H1 (cell line): Measurements from ENCODE around the gene TMEM121B. TPM values are rescaled to one million over a fixed set of nuclear protein-coding genes. Genes with fewer than 3 reads are reported as not detected.
A peak's percentile ranks its signal among the peaks of the same experiment; 100 is the strongest.

Source experiments
- CTCF ChIA-PET: fragments of 300-600 bp; sonication (Branson Sonifier 250); formaldehyde crosslinking; loops from one replicate; lab custom pipeline; 2021; ENCODE audit not compliant: partially characterized antibody; lab: Charles Lee
- POLR2A ChIA-PET: fragments of 300-600 bp; sonication (Branson Sonifier 250); formaldehyde crosslinking; loops from one replicate; lab custom pipeline; 2021; ENCODE audit warnings: inconsistent platforms; ENCODE audit not compliant: partially characterized antibody; lab: Charles Lee
- DNase-seq, 2 experiments: peaks; one replicate each; pipeline versions ENCODE4 v3.0.0 to v3.0.0-alpha.2; 2010 to 2022; ENCODE audit warnings: low spot score in 2 of 2, low read depth in 1 of 2, mixed read lengths in 1 of 2
- FAIRE-seq: peaks from 2 replicates; lab custom pipeline; 2011; peaks lifted over from hg19 to GRCh38; lab: Jason Lieb, UNC
- H2AFZ ChIP-seq: 2 replicates; pipeline ENCODE4 v1.8.1; 2012; ENCODE audit warnings: low read length, inconsistent platforms
- H2AK5ac ChIP-seq: 2 replicates; pipeline ENCODE4 v1.6.1; 2013; ENCODE audit warnings: low read depth, low read length
- H2BK120ac ChIP-seq: replicated peaks from 2 replicates; pipeline ENCODE3; 2013; ENCODE audit warnings: low read depth, low read length, inconsistent platforms
- H2BK12ac ChIP-seq: 2 replicates; pipeline ENCODE4 v1.6.1; 2013; ENCODE audit warnings: low read depth, low read length
- H2BK15ac ChIP-seq: 2 replicates; pipeline ENCODE4 v1.6.1; 2013; ENCODE audit warnings: low read length
- H2BK20ac ChIP-seq: 2 replicates; pipeline ENCODE4 v1.6.1; 2013; ENCODE audit warnings: low read length
- H2BK5ac ChIP-seq: 2 replicates; pipeline ENCODE4 v1.6.1; 2013; ENCODE audit warnings: low read depth, low read length
- H3K14ac ChIP-seq: 2 replicates; pipeline ENCODE4 v1.6.1; 2013; ENCODE audit warnings: inconsistent platforms; ENCODE audit not compliant: insufficient read length
- H3K18ac ChIP-seq: 2 replicates; pipeline ENCODE4 v1.6.1; 2013; ENCODE audit warnings: low read length; ENCODE audit errors: extremely low read depth
- H3K23ac ChIP-seq: 2 replicates; pipeline ENCODE4 v1.6.1; 2013; ENCODE audit warnings: inconsistent platforms; ENCODE audit not compliant: insufficient read length
- H3K23me2 ChIP-seq: 2 replicates; pipeline ENCODE4 v1.6.1; 2013; ENCODE audit warnings: low read depth, low read length
- H3K27ac ChIP-seq: 2 replicates; pipeline ENCODE4 v1.6.1; 2011; ENCODE audit warnings: low read depth, low read length, inconsistent platforms
- H3K27me3 ChIP-seq, 4 experiments: replicated peaks in 1 of 4; 1 replicate in 1 of 4; 2 replicates in 3 of 4; pipeline versions ENCODE4 v1.6.1 to v1.8.1; 2011 to 2013; ENCODE audit warnings: low read length in 3 of 4, mild to moderate bottlenecking in 3 of 4, inconsistent platforms in 2 of 4, mixed read lengths in 2 of 4, moderate library complexity in 1 of 4; ENCODE audit not compliant: control insufficient read depth in 3 of 4, insufficient read depth in 3 of 4; ENCODE audit errors: extremely low read depth in 1 of 4
- H3K36me3 ChIP-seq, 4 experiments: 2 replicates each; pipeline versions ENCODE4 v1.6.1 to v1.8.1; 2011 to 2013; ENCODE audit warnings: mild to moderate bottlenecking in 4 of 4, low read length in 3 of 4, moderate library complexity in 2 of 4, control low read depth in 1 of 4, inconsistent platforms in 1 of 4; ENCODE audit not compliant: insufficient read depth in 4 of 4, control insufficient read depth in 2 of 4
- H3K4ac ChIP-seq: replicated peaks from 2 replicates; pipeline ENCODE3; 2013; ENCODE audit warnings: low read length, low read depth, mixed read lengths, inconsistent platforms; ENCODE audit not compliant: insufficient read length
- H3K4me1 ChIP-seq, 4 experiments: replicated peaks in 1 of 4; 1 replicate in 1 of 4; 2 replicates in 3 of 4; pipeline versions ENCODE4 v1.6.1 to v1.8.1; 2011 to 2013; ENCODE audit warnings: low read length in 3 of 4, inconsistent platforms in 2 of 4, mixed read lengths in 1 of 4; ENCODE audit not compliant: insufficient read depth in 4 of 4, control insufficient read depth in 3 of 4
- H3K4me2 ChIP-seq, 2 experiments: 2 replicates each; pipeline versions ENCODE4 v1.6.1 to v1.8.1; 2011 to 2013; ENCODE audit warnings: low read depth in 2 of 2, low read length in 2 of 2, control low read depth in 1 of 2, inconsistent platforms in 1 of 2, mild to moderate bottlenecking in 1 of 2; ENCODE audit not compliant: insufficient read depth in 1 of 2
- H3K4me3 ChIP-seq, 4 experiments: fragments of 200-600, 300-600 bp in 1 of 4; sonication (generic), shearing (Covaris generic), sonication (Bioruptor Twin) in 1 of 4; 2 replicates each; pipeline versions ENCODE4 v1.5.1 to v1.8.1; 2011 to 2016; ENCODE audit warnings: low read length in 4 of 4, low read depth in 3 of 4, control low read depth in 2 of 4, inconsistent platforms in 2 of 4, mild to moderate bottlenecking in 2 of 4, mixed read lengths in 1 of 4, moderate library complexity in 1 of 4; ENCODE audit not compliant: insufficient read depth in 2 of 4; ENCODE audit errors: extremely low read depth in 1 of 4
- H3K56ac ChIP-seq: replicated peaks from 2 replicates; pipeline ENCODE3; 2013; ENCODE audit warnings: low read depth, mild to moderate bottlenecking, mixed read lengths, low read length, inconsistent platforms; ENCODE audit not compliant: insufficient read length
- H3K79me1 ChIP-seq: 2 replicates; pipeline ENCODE4 v1.6.1; 2013; ENCODE audit warnings: low read depth, low read length, control low read depth
- H3K79me2 ChIP-seq, 2 experiments: 2 replicates each; pipeline versions ENCODE4 v1.6.1 to v1.8.1; 2012 to 2013; ENCODE audit warnings: low read length in 2 of 2, mild to moderate bottlenecking in 2 of 2, inconsistent platforms in 1 of 2; ENCODE audit not compliant: insufficient read depth in 2 of 2, control insufficient read depth in 1 of 2
- H3K9ac ChIP-seq, 4 experiments: replicated peaks in 1 of 4; 1 replicate in 1 of 4; 2 replicates in 3 of 4; pipeline versions ENCODE4 v1.6.1 to v1.8.1; 2011 to 2013; ENCODE audit warnings: low read depth in 3 of 4, low read length in 3 of 4, control low read depth in 2 of 4, mild to moderate bottlenecking in 2 of 4, moderate library complexity in 2 of 4, inconsistent platforms in 1 of 4; ENCODE audit errors: extremely low read depth in 1 of 4
- H3K9me3 ChIP-seq, 2 experiments: 2 replicates each; pipeline versions ENCODE4 v1.6.1 to v1.8.1; 2012 to 2013; ENCODE audit warnings: mild to moderate bottlenecking in 2 of 2, moderate library complexity in 2 of 2, control low read depth in 1 of 2, inconsistent platforms in 1 of 2, low read depth in 1 of 2, low read length in 1 of 2, mixed read lengths in 1 of 2; ENCODE audit not compliant: insufficient read depth in 2 of 2
- H4K20me1 ChIP-seq, 2 experiments: replicated peaks in 1 of 2; 2 replicates each; pipeline versions ENCODE3 to v1.8.1; 2011 to 2013; ENCODE audit warnings: inconsistent platforms in 2 of 2, low read length in 2 of 2, mild to moderate bottlenecking in 1 of 2; ENCODE audit not compliant: insufficient read depth in 2 of 2, control insufficient read depth in 1 of 2
- H4K5ac ChIP-seq: 2 replicates; pipeline ENCODE4 v1.6.1; 2013; ENCODE audit warnings: low read length, low read depth, mixed read lengths, inconsistent platforms; ENCODE audit not compliant: insufficient read length
- H4K8ac ChIP-seq: 2 replicates; pipeline ENCODE4 v1.8.0; 2013; ENCODE audit warnings: mild to moderate bottlenecking, moderate library complexity, low read length, inconsistent platforms; ENCODE audit not compliant: insufficient read depth; ENCODE audit errors: extremely low read depth
- H4K91ac ChIP-seq: replicated peaks from 2 replicates; pipeline ENCODE3; 2013; ENCODE audit warnings: low read length, mixed read lengths, inconsistent platforms; ENCODE audit not compliant: insufficient read length
- FOSL1 ChIP-seq: IDR thresholded peaks from 2 replicates; pipeline ENCODE4 v1.6.1; 2011; ENCODE audit warnings: mild to moderate bottlenecking, low read depth, low read length, moderate library complexity; ENCODE audit not compliant: insufficient read depth
- JUND ChIP-seq: IDR thresholded peaks from 2 replicates; pipeline ENCODE4 v1.6.1; 2011; ENCODE audit warnings: mild to moderate bottlenecking, improper control_type of control experiment, low read length
- TAF1 ChIP-seq: IDR thresholded peaks from 2 replicates; pipeline ENCODE4 v1.6.1; 2011; ENCODE audit warnings: mild to moderate bottlenecking, low read depth, low read length
- WGBS, 2 experiments: shearing (Covaris generic) in 1 of 2; methylation state at CpG; one replicate each; pipeline versions ENCODE4 v1.1.6 to v1.1.7; 2013 to 2015; ENCODE audit warnings: low lambda C conversion rate in 2 of 2, mixed read lengths in 2 of 2, inconsistent platforms in 1 of 2, low coverage in 1 of 2, missing lambda C conversion rate in 1 of 2; ENCODE audit not compliant: insufficient replicate concordance in 2 of 2, insufficient coverage in 1 of 2, insufficient read length in 1 of 2; ENCODE audit errors: extremely low coverage in 1 of 2, missing lambda C conversion rate in 1 of 2; 5-methylcytosine and 5-hydroxymethylcytosine counted together
- polyA plus RNA-seq, 7 experiments: library from polyadenylated mRNA; depleted of rRNA in 3 of 7; stranded (reverse) in 5 of 7; unstranded in 2 of 7; fragments of >200 nt in 5 of 7; fragments of 200-250 nt in 2 of 7; gene quantifications; 1 replicate in 5 of 7; 2 replicates in 1 of 7; 4 replicates in 1 of 7; pipeline versions ENCODE4 v1.2.1 to v1.2.3, GENCODE V29; 2011 to 2013; ENCODE audit warnings: missing spikeins in 2 of 7, mixed read lengths in 2 of 7
- total RNA-seq: library from RNA; stranded (reverse); fragmentation: NEBNext Ultra II Directional; extraction: Animal tissue kit (Norgen Biotek cat#: 25700); gene quantifications from 2 replicates; pipeline ENCODE4 v1.2.1, GENCODE V29; 2021
- TF ChIP-seq, protein P1 (sequence below): IDR thresholded peaks from 2 replicates; pipeline ENCODE4 v1.6.1; 2011; ENCODE audit warnings: low read depth, mild to moderate bottlenecking, low read length; ENCODE audit not compliant: insufficient read depth

The TMEM121B gene
- total and polyA plus RNA-seq, 2 of the 8 experiments (the other 6 are each of a cell fraction or from before 2014, with no cell fraction given): 4.3 to 6.9 TPM

DNA sequence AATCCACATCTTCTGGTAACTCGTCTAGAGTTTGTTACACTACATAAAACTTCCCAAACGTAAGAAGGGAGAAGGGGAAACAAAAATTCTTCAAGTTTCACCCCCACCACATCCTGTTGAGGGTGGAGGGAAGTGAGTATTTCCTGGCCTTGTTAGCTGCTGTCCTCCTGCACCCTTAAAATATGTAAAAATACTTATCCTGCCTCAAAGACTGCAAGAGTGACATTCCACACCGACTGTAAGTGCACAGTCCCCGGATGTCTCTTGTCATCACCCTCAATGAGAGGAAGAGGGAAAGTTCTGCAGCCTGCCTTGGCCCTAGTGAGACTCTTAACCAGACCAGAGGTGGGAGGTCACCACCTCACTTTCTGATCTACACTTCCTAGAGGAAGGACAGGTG is 3.3 kb downstream of the TMEM121B start:
- H2BK120ac ChIP-seq: peak overlapping the region; percentile 21
- H3K9ac ChIP-seq: no peak overlapping the region
- WGBS, 2 experiments: 81% methylated on average over 4 of the region's 4 CpGs; no CpG with 5 or more reads in 1 of the 2 experiments
- H2BK20ac ChIP-seq: 0 out of 2 replicates have a peak overlapping the region, but pooled peaks have one; percentile 32
- H3K4ac ChIP-seq: no peak overlapping the region
- H3K23me2 ChIP-seq: peaks cover 6% of the 10 kb centered on the region; the same call in 1 of the 2 replicates
- H3K36me3 ChIP-seq: no peaks in the 10 kb centered on the region
- H3K23ac ChIP-seq: no peak overlapping the region
- H2AK5ac ChIP-seq: no peak overlapping the region
- CTCF ChIA-PET: interaction anchor here (0.9 to 5.9 kb wide), 4 partner anchors 11 to 55 kb away, joined by 4 to 29 read pairs (median 16); no protein-coding TSS in a partner anchor
- H2BK5ac ChIP-seq: no peak overlapping the region
- peaks cover 2 to 7% of the 10 kb centered on the region in 2 experiments for H4K20me1 ChIP-seq
- no peak for DNase-seq
- FAIRE-seq: no peak
- peaks cover 4 to 17% (median 12%) of the 10 kb centered on the region in 4 experiments for H3K4me1 ChIP-seq
- no peaks in the 10 kb centered on the region for H3K9me3 ChIP-seq
- H3K27me3 ChIP-seq: peaks cover 0 to 4% (median 4%) of the 10 kb centered on the region in 4 experiments; a peak in 4 of 7 replicates
- no peaks in the 10 kb centered on the region for H3K79me2 ChIP-seq
- no peak overlapping the region for H2BK15ac ChIP-seq
- H3K4me2 ChIP-seq: no peak overlapping the region
- peak overlapping the region; percentile 29 for H4K91ac ChIP-seq
- H4K5ac ChIP-seq: no peak overlapping the region
- no peak overlapping the region for H3K56ac ChIP-seq
- no peak overlapping the region for H2AFZ ChIP-seq
- 0 out of 2 replicates have a peak overlapping the region, but pooled peaks have one; percentile 17 for H2BK12ac ChIP-seq
- H3K14ac ChIP-seq: no peak overlapping the region
- H3K79me1 ChIP-seq: 0 out of 2 replicates have a peak, but pooled peaks cover 4% of the 10 kb centered on the region
- POLR2A ChIA-PET: interaction anchor here (1.1 kb wide), 1 partner anchor 17 kb away, joined by 3 read pairs; no protein-coding TSS in a partner anchor
- H4K8ac ChIP-seq: no peak overlapping the region
- H3K18ac ChIP-seq: no peak overlapping the region
- no peak overlapping the region for H3K27ac ChIP-seq
- H3K4me3 ChIP-seq: no peak overlapping the region
- TF ChIP-seq FOSL1 (no peak), TAF1 (no peak), JUND (no peak)
- TF ChIP-seq, protein P1, sequence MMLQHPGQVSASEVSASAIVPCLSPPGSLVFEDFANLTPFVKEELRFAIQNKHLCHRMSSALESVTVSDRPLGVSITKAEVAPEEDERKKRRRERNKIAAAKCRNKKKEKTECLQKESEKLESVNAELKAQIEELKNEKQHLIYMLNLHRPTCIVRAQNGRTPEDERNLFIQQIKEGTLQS: no peak
